GM12878 (cell line): Measurements from ENCODE around the gene PPM1G. TPM values are rescaled to one million over a fixed set of nuclear protein-coding genes. Genes with fewer than 3 reads are reported as not detected.

Experiments
- ASH2L ChIP-seq: fragments of 300-600, 200-600 bp; sonication (generic); IDR thresholded peaks from 2 replicates; pipeline ENCODE4 v1.6.1; 2017; ENCODE audit warnings: low read depth, mild to moderate bottlenecking, borderline replicate concordance
- BCLAF1 ChIP-seq: fragments of 450-650 bp; IDR thresholded peaks from 2 replicates; pipeline ENCODE4 v1.6.1; 2017; ENCODE audit warnings: antibody characterized with exemption, mild to moderate bottlenecking, moderate library complexity
- CBX3 ChIP-seq: fragments of 200-600 bp; sonication (generic); IDR thresholded peaks from 2 replicates; pipeline ENCODE4 v1.6.1; 2016; ENCODE audit warnings: low read depth, borderline replicate concordance
- CHD1 ChIP-seq: IDR thresholded peaks from 2 replicates; pipeline ENCODE4 v1.6.1; 2012; ENCODE audit warnings: low read depth, low read length, improper control_type of control experiment
- NBN ChIP-seq: fragments of 450-650 bp; IDR thresholded peaks from 2 replicates; pipeline ENCODE4 v1.6.1; 2016
- PML ChIP-seq: IDR thresholded peaks from 2 replicates; pipeline ENCODE4 v1.6.1; 2012; ENCODE audit warnings: low read length, inconsistent platforms
- POLR2AphosphoS5 ChIP-seq: IDR thresholded peaks from 2 replicates; pipeline ENCODE4 v1.6.1; 2011; ENCODE audit warnings: mild to moderate bottlenecking, low read length, inconsistent platforms
- RAD21 ChIP-seq: IDR thresholded peaks from 2 replicates; pipeline ENCODE4 v1.6.1; 2011; ENCODE audit warnings: mild to moderate bottlenecking, low read depth, low read length, moderate library complexity; ENCODE audit not compliant: insufficient read depth
- RELA ChIP-seq: fragments of 450-650 bp; IDR thresholded peaks from 2 replicates; pipeline ENCODE4 v1.8.0; 2014; ENCODE audit warnings: borderline replicate concordance; ENCODE audit not compliant: partially characterized antibody
- SP1 ChIP-seq: IDR thresholded peaks from one replicate; pipeline ENCODE4 v1.6.1; 2011; ENCODE audit warnings: low read depth, low read length
- TAF1 ChIP-seq: IDR thresholded peaks from 2 replicates; pipeline ENCODE4 v1.6.1; 2011; ENCODE audit warnings: mild to moderate bottlenecking, low read depth, low read length, borderline replicate concordance
- ZSCAN29 ChIP-seq: fragments of 450-650 bp; IDR thresholded peaks from 2 replicates; pipeline ENCODE4 v1.6.1; 2017; ENCODE audit warnings: mild to moderate bottlenecking, moderate library complexity
- polyA plus RNA-seq, 11 experiments: library from polyadenylated mRNA; depleted of rRNA in 4 of 11; unstranded in 6 of 11; stranded (reverse) in 5 of 11; fragments of >200 nt; fragmentation: Nextera tagmentation in 4 of 11; fragmentation: Illumina TruSeq in 1 of 11; extraction: Ambion mirVana in 4 of 11; extraction: Trizol in 1 of 11; gene quantifications; 1 replicate in 1 of 11; 2 replicates in 10 of 11; pipeline versions ENCODE4 v1.2.1 to v1.2.3, GENCODE V29; 2011 to 2016; ENCODE audit warnings: inconsistent platforms in 2 of 11, missing spikeins in 2 of 11, low read depth in 1 of 11
- total RNA-seq, 4 experiments: library from RNA; depleted of rRNA in 3 of 4; stranded (reverse); fragments of >200 nt in 3 of 4; fragmentation: Illumina TruSeq in 1 of 4; extraction: Trizol in 1 of 4; gene quantifications; 2 replicates each; pipeline versions ENCODE4 v1.2.1 to v1.2.3, GENCODE V29; 2013 to 2021

PPM1G gene
- total and polyA plus RNA-seq, 10 of the 15 experiments (the other 5 are each of a cell fraction or from before 2014, with no cell fraction given) = 68.8 to 171 (median 121) TPM

GRCh38 chr2:27378096-27378808 is 31.1 kb downstream of the PPM1G start (continued):
- TF ChIP-seq BCLAF1 (no peak), POLR2AphosphoS5 (peak; percentile 9; the same call in 1 of the 2 replicates), NBN (no peak), CBX3 (no peak), PML (no peak), RAD21 (peak; percentile 19; the same call in 1 of the 2 replicates), SP1 (no peak), RELA (no peak), CHD1 (no peak), ZSCAN29 (no peak), TAF1 (no peak), ASH2L (no peak)
- TF ChIP-seq, all 136 proteins: peak for 6
